ENCODE results near the gene TGFBR2. TPM values are rescaled to one million over a fixed set of nuclear protein-coding genes. Genes with fewer than 3 reads are reported as not detected.

TGFBR2 gene
- polyA plus RNA-seq, 1 donor (not counting 4 experiments of a cell fraction or from before 2014, with no cell fraction given): 303 TPM

- no peak overlapping the region for H2AFZ ChIP-seq (ENCODE audit: control insufficient read depth, low read length)
- no peaks in the 10 kb centered on the region for H4K20me1 ChIP-seq (ENCODE audit: control insufficient read depth, extremely low read depth, insufficient read depth, low read length)
- H3K4me1 ChIP-seq (ENCODE audit: control insufficient read depth, extremely low read depth, insufficient read depth, low read length): no peaks in the 10 kb centered on the region
- dilution Hi-C loops (cut with MboI; ENCODE audit: extremely low pct_ligation_motif_present, low sequenced_read_pairs): no loop called here
- H3K27ac ChIP-seq (ENCODE audit: control insufficient read depth, insufficient read depth, low read length): no peak overlapping the region
- DNase-seq (ENCODE audit: low read depth, low spot score) (no peak), FAIRE-seq (no peak)
- H3K4me2 ChIP-seq (ENCODE audit: control insufficient read depth, extremely low read depth, insufficient read depth, low read depth, low read length): no peak overlapping the region
- H3K9ac ChIP-seq (ENCODE audit: control insufficient read depth, extremely low read depth, insufficient read depth, low read length): no peak overlapping the region
- H3K9me3 ChIP-seq (ENCODE audit: control insufficient read depth, low read depth, low read length): no peaks in the 10 kb centered on the region
- no peaks in the 10 kb centered on the region for H3K27me3 ChIP-seq (ENCODE audit: control insufficient read depth, extremely low read depth, insufficient read depth, low read length)
- H3K4me3 ChIP-seq (ENCODE audit: control insufficient read depth in 2 of 3, extremely low read depth in 1 of 3, insufficient read depth in 2 of 3, low read depth in 1 of 3, low read length in 3 of 3): no peak overlapping the region
- peaks cover 2% of the 10 kb centered on the region for H3K9me1 ChIP-seq (ENCODE audit: control insufficient read depth, extremely low read depth, insufficient read depth, low read length)
- H3K79me2 ChIP-seq (ENCODE audit: control insufficient read depth, insufficient read depth, low read length): no peaks in the 10 kb centered on the region
- no peaks in the 10 kb centered on the region for H3K36me3 ChIP-seq (ENCODE audit: control insufficient read depth in 2 of 2, extremely low read depth in 1 of 2, insufficient read depth in 2 of 2, low read length in 2 of 2)
- TF ChIP-seq EZH2 (IDR thresholded peaks at IDR 0.05; ENCODE audit: low read length) (no peak), CTCF (optimal IDR thresholded peaks at IDR 0.05 in 1 of 3, IDR thresholded peaks at IDR 0.05 in 1 of 3, conservative IDR thresholded peaks at IDR 0.05 in 1 of 3; ENCODE audit: extremely low read depth in 1 of 3, insufficient read depth in 2 of 3, low read length in 3 of 3) (no peak)
Measured at GRCh38 chr3:30729936-30730335, 123.5 kb downstream of the TGFBR2 start.

GRCh38 chr3:30730967-30731366, 124.6 kb downstream of the TGFBR2 start:
- TF ChIP-seq CTCF (optimal IDR thresholded peaks at IDR 0.05 in 1 of 3, IDR thresholded peaks at IDR 0.05 in 1 of 3, conservative IDR thresholded peaks at IDR 0.05 in 1 of 3; ENCODE audit: extremely low read depth in 1 of 3, insufficient read depth in 2 of 3, low read length in 3 of 3) (no peak), EZH2 (IDR thresholded peaks at IDR 0.05; ENCODE audit: low read length) (no peak)
- no peaks in the 10 kb centered on the region for H3K27me3 ChIP-seq (ENCODE audit: control insufficient read depth, extremely low read depth, insufficient read depth, low read length)
- no peak overlapping the region for H3K4me2 ChIP-seq (ENCODE audit: control insufficient read depth, extremely low read depth, insufficient read depth, low read depth, low read length)
- no peak overlapping the region for H3K9ac ChIP-seq (ENCODE audit: control insufficient read depth, extremely low read depth, insufficient read depth, low read length)
- dilution Hi-C loops (cut with MboI; ENCODE audit: extremely low pct_ligation_motif_present, low sequenced_read_pairs): no loop called here
- no peak overlapping the region for H2AFZ ChIP-seq (ENCODE audit: control insufficient read depth, low read length)
- no peaks in the 10 kb centered on the region for H3K9me3 ChIP-seq (ENCODE audit: control insufficient read depth, low read depth, low read length)
- FAIRE-seq (no peak), DNase-seq (ENCODE audit: low read depth, low spot score) (no peak)
- no peaks in the 10 kb centered on the region for H3K4me1 ChIP-seq (ENCODE audit: control insufficient read depth, extremely low read depth, insufficient read depth, low read length)
- peaks cover 2% of the 10 kb centered on the region for H3K9me1 ChIP-seq (ENCODE audit: control insufficient read depth, extremely low read depth, insufficient read depth, low read length)
- H3K36me3 ChIP-seq (ENCODE audit: control insufficient read depth in 2 of 2, extremely low read depth in 1 of 2, insufficient read depth in 2 of 2, low read length in 2 of 2): no peaks in the 10 kb centered on the region
- H3K79me2 ChIP-seq (ENCODE audit: control insufficient read depth, insufficient read depth, low read length): no peaks in the 10 kb centered on the region
- no peak overlapping the region for H3K27ac ChIP-seq (ENCODE audit: control insufficient read depth, insufficient read depth, low read length)
- H3K4me3 ChIP-seq (ENCODE audit: control insufficient read depth in 2 of 3, extremely low read depth in 1 of 3, insufficient read depth in 2 of 3, low read depth in 1 of 3, low read length in 3 of 3): no peak overlapping the region
- no peaks in the 10 kb centered on the region for H4K20me1 ChIP-seq (ENCODE audit: control insufficient read depth, extremely low read depth, insufficient read depth, low read length)

All from keratinocyte (primary cell).